Retinal pigment epithelial cell (primary cell): ENCODE data around the gene CD82.

Source experiments
- DNase-seq: peaks from one replicate; pipeline ENCODE4 v3.0.0-alpha.2; 2010; ENCODE audit warnings: low read depth
- H3K4me3 ChIP-seq: 2 replicates; pipeline ENCODE4 v1.5.1; 2011; ENCODE audit warnings: mild to moderate bottlenecking, low read length, control low read depth, moderate library complexity
- CTCF ChIP-seq: conservative IDR thresholded peaks from 2 replicates; pipeline ENCODE4 v1.5.1; 2011; ENCODE audit warnings: low read depth, low read length, control low read depth, inconsistent platforms

CD82 gene

DNA sequence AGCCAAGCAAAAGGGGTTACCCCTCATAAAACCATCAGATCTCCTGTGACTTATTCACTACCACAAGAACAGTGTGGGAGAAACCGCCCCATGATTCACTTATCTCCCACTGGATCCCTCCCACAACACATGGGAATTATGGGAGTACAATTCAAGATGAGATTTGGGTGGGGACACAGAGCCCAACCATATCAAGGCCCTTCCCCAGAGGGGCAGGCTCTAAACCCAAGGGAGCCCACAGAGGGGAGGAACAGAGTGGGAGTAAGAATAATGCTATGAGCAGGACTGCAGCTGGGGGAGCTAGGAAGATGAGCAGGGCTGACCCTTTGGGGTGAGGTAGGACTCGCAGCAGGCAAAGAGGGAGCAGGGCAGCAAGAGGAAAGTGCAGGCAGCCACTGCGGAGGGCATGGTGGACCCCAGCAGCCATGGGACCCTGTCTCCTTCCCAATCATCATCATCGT, 59.3 kb downstream of the CD82 start:
- DNase-seq: no peak
- TF ChIP-seq CTCF: no peak
- no peak overlapping the region for H3K4me3 ChIP-seq

DNA sequence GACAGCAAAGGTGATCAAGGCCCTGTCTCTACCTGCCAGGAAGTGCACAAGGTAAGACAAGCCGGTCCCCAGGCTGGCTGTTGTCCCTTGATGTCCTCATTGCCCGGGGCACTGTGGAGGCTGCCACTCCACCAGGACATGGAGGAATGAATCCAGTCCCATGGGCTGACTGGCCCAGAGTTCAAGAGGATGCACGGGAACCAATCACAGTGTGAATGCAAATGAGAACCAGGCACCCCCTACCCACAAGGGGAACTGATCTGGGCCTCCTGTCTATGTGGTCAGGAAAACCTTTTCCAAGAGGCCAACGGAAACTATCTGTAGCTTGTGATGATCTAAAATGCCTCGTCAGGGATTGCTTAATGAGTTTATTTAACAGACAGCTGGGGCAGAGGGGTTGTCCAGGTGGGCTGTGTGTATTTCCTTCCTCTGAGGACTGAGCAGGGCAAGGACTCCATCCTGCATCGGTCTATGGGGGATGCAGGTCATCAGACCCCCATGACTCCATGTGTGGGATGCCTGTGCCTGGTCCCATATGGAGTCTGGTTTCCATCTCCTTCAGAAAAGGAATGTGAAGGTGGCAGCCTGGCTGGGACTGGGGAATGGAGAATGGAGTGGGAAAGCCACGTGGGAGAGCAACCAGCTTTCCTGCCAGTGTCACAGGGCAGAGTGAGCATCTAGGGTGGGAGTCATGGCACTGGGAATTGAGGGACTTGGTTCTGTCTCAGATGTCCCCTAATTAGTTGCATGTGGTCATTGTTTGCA, 60.5 kb downstream of the CD82 start:
- TF ChIP-seq CTCF: no peak
- H3K4me3 ChIP-seq: no peak overlapping the region
- no peak for DNase-seq

GRCh38 chr11:44626645-44627044, 61.2 kb downstream of the CD82 start:
- no peak overlapping the region for H3K4me3 ChIP-seq
- no peak for TF ChIP-seq CTCF
- DNase-seq: no peak

- H3K4me3 ChIP-seq: no peak overlapping the region
- no peak for TF ChIP-seq CTCF
- DNase-seq: no peak
Observed at GRCh38 chr11:44627165-44627789, 61.8 kb downstream of the CD82 start.

DNA sequence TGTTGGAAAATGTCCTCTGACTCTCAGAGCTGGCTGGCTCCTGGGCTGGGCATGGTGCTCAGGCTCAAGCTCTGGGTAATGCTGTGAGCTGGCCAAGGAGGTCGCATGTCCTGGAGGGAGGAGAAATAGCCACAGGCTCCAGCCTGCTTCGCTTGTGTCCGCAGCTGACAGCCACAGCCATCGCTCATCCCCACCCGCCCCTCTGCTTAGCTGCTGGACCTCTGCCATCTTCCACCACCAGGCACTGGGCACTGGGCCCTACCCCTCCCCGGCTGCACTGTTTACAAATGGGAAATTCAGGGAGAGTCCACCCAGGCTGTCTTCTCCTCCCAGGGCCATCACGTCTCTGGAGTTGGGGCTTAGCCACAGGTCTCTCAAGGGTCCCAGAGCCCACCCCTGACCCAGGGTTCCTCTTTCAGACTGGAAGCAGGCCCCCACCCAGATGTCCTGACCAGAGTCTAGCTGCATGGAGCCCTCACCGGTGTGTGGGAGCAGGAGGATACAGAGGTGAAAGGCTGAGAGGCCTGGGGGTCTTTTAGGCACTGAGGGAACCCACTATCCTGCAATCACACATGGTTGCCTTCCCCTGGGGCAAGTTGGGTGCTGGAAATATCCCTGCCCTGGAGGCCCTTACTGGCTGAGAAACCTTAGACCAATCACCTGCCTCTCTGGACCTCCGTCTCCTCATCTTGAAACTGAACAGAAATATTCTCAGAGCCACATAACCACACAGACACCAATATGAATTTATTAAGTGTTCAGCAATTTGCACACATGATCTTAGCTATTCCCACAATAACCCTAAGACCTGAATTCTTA, 62.7 kb downstream of the CD82 start:
- TF ChIP-seq CTCF: no peak
- DNase-seq: peak; percentile 64
- no peak overlapping the region for H3K4me3 ChIP-seq

- no peak for TF ChIP-seq CTCF
- DNase-seq: no peak
- no peak overlapping the region for H3K4me3 ChIP-seq
Observed at GRCh38 chr11:44628730-44629700, 63.6 kb downstream of the CD82 start.
